Fibroblast of pulmonary artery (primary cell): Measurements from ENCODE around the gene IFT43.

Source experiments
- DNase-seq: peaks from one replicate; pipeline ENCODE4 v3.0.0-alpha.2; 2010; ENCODE audit warnings: low read depth
- H3K4me3 ChIP-seq: replicated peaks from 2 replicates; pipeline ENCODE4 v1.5.1; 2011; ENCODE audit warnings: low read depth, mild to moderate bottlenecking, control low read depth, low read length, moderate library complexity
- CTCF ChIP-seq: IDR thresholded peaks from 2 replicates; pipeline ENCODE4 v1.5.1; 2011; ENCODE audit warnings: mild to moderate bottlenecking, control low read depth, low read length, inconsistent platforms; ENCODE audit errors: missing control alignments

Gene IFT43

GRCh38 chr14:76081642-76082041 is 96.1 kb downstream of the IFT43 start:
- TF ChIP-seq CTCF, result no peak
- H3K4me3 ChIP-seq, result no peak overlapping the region
- DNase-seq, result no peak

GRCh38 chr14:76083796-76084765 is 98.5 kb downstream of the IFT43 start:
- no peak for TF ChIP-seq CTCF
- no peak for DNase-seq
- H3K4me3 ChIP-seq, result no peak overlapping the region

GRCh38 chr14:76085358-76085757 is 99.8 kb downstream of the IFT43 start:
- H3K4me3 ChIP-seq, result no peak overlapping the region
- no peak for TF ChIP-seq CTCF
- DNase-seq, result no peak

GRCh38 chr14:76086636-76087035 is 101.1 kb downstream of the IFT43 start:
- H3K4me3 ChIP-seq, result no peak overlapping the region
- no peak for DNase-seq
- TF ChIP-seq CTCF, result no peak

GRCh38 chr14:76088326-76088725 is 102.8 kb downstream of the IFT43 start:
- DNase-seq, result no peak
- TF ChIP-seq CTCF, result no peak

GRCh38 chr14:76088771-76089571 is 103.4 kb downstream of the IFT43 start:
- no peak for TF ChIP-seq CTCF
- no peak overlapping the region for H3K4me3 ChIP-seq
- no peak for DNase-seq

More at GRCh38 chr14:76088326-76088725, 102.8 kb downstream of the IFT43 start:
- no peak overlapping the region for H3K4me3 ChIP-seq
